ENCODE results near the gene EARS2.

EARS2 gene

DNA sequence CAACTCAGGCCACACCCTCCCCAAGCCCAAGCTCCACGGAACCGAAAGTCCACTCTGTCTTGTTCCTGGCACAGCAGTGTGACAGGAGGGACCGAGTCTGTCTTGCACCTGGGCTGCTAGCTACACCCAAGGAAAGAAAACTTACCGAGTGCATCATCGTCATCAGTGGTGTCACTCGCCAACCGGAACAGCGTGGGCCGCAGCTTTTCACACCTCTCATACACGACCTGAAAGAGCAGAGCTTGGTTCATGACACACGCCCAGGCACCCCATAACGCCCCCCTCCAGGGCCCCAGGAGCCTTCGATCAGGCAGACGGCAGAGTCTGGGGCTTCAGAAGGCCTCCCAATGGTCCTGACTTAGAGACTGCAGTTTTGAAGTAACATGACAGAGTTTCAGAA, 74.4 kb downstream of the EARS2 start:
- no peak for DNase-seq (ENCODE audit: low spot score)

DNA sequence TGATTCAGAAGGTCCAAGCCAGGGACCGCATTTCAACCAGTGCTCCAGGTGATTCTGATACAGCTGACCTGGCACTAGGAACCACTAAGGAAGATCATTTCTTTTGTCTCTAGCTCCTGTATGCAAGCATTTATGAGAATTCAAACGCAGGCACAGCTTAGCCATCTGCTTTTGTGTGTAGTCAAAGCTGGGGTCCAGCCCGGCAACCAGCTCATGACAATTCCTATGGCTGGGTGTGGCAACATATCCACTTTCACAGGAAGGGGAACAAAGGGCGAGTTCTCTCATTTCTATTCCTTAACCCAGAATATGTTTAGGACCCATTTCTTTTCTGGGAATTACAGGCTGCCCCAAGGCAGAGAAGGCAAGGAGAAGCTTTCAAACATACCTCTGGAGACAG, 76.9 kb downstream of the EARS2 start:
- no peak for DNase-seq (ENCODE audit: low spot score)

DNA sequence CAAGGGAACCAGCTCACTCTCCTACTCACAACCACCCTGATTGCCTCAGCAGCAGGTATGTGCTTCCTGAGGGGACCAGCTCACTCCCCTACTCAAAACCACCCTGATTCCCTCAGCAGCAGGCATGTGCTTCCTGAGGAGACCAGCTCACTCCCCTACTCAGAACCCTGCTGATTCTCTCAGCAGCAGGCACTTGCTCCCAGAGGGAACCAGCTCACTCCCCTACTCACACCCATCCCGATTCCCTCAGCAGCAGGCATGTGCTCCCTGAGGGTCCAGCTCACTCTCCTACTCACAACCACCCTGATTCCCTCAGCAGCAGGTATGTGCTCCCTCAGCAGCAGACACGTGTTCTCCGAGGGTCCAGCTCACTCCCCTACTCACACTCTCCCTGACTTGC, 78.0 kb downstream of the EARS2 start:
- no peak for DNase-seq (ENCODE audit: low spot score)

DNA sequence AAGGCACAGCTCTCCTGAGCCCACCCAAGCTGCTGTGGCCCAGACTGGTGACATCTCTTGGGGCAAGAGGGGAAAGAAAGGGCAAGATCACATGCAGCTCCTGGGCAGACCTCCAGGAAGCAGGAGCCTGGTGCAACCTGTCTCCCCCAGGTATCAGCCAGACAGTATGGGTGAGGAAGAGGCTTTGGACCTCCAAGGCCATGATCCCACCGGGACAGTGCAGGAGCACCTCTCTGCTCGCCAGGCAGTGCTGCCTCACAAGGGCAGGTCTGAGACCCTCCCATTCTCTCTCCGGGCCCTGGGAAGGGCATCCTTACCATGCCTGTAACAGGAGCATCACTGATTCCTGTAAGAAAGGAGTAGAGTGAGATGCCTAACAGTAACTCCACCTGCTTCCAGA, 78.6 kb downstream of the EARS2 start:
- DNase-seq (ENCODE audit: low spot score) = no peak

DNA sequence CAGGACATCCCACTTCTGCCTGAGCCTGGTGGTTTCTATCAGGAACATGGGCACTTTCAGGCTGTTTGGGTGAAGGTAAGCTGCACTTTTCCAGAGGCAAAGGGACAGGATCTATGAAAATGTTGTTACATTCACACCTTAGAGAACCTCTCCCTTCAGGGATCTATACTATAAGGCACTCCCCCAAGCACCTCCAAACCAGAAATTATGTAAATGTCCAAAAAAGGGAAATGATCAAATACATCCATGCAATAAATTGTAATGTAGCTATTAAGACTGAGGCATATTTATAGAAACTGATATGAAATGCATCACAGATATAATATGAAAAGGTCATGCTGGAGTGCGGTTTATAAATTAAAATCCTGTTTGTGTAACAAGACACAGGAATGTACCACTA, 80.9 kb downstream of the EARS2 start:
- no peak for DNase-seq (ENCODE audit: low spot score)

All from hematopoietic multipotent progenitor cell treated with erythropoietin and hydrocortisone succinate and interleukin-3 and kit ligand, for 17 days (in vitro differentiated cells).